Ishikawa (cell line): Measurements from ENCODE around the gene CEP112.
A peak's percentile ranks its signal among the peaks of the same experiment; 100 is the strongest.

Source experiments
- CEBPB ChIP-seq: IDR thresholded peaks from 2 replicates; pipeline ENCODE4 v1.6.1; 2012
- CREB1 ChIP-seq: IDR thresholded peaks from 2 replicates; pipeline ENCODE4 v1.6.1; 2012; ENCODE audit warnings: low read depth
- EGR1 ChIP-seq: IDR thresholded peaks from 2 replicates; pipeline ENCODE4 v1.6.1; 2012
- EP300 ChIP-seq: IDR thresholded peaks from 2 replicates; pipeline ENCODE4 v1.6.1; 2012; ENCODE audit warnings: borderline replicate concordance
- FOXM1 ChIP-seq: IDR thresholded peaks from 2 replicates; pipeline ENCODE4 v1.6.1; 2012; ENCODE audit warnings: low read depth, borderline replicate concordance
- NFIC ChIP-seq: IDR thresholded peaks from 2 replicates; pipeline ENCODE4 v1.6.1; 2012
- RAD21 ChIP-seq: IDR thresholded peaks from 2 replicates; pipeline ENCODE4 v1.6.1; 2012; ENCODE audit warnings: low read depth
- REST ChIP-seq: IDR thresholded peaks from 2 replicates; pipeline ENCODE4 v1.6.1; 2012; ENCODE audit warnings: low read depth, mild to moderate bottlenecking
- TAF1 ChIP-seq: IDR thresholded peaks from 2 replicates; pipeline ENCODE4 v1.6.1; 2012; ENCODE audit warnings: low read depth, mild to moderate bottlenecking
- TCF12 ChIP-seq: IDR thresholded peaks from 2 replicates; pipeline ENCODE4 v1.6.1; 2012; ENCODE audit warnings: low read depth
- TEAD4 ChIP-seq: IDR thresholded peaks from 2 replicates; pipeline ENCODE4 v1.6.1; 2012
- USF1 ChIP-seq: IDR thresholded peaks from 2 replicates; pipeline ENCODE4 v1.6.1; 2012
- YY1 ChIP-seq: IDR thresholded peaks from 2 replicates; pipeline ENCODE4 v1.6.1; 2012; ENCODE audit warnings: low read depth
- ZBTB7A ChIP-seq: IDR thresholded peaks from 2 replicates; pipeline ENCODE4 v1.6.1; 2012; ENCODE audit warnings: low read depth
- TF ChIP-seq, protein P1 (sequence below): IDR thresholded peaks from 2 replicates; pipeline ENCODE4 v1.6.1; 2012

Gene CEP112

GRCh38 chr17:65984299-65984698, 207.6 kb downstream of the CEP112 start:
- TF ChIP-seq NFIC (no peak), YY1 (no peak), REST (no peak), TCF12 (no peak), RAD21 (no peak), EGR1 (no peak), TAF1 (no peak), CEBPB (no peak), ZBTB7A (no peak), USF1 (no peak), TEAD4 (no peak), CREB1 (no peak), EP300 (no peak), FOXM1 (no peak)
- TF ChIP-seq, protein P1, sequence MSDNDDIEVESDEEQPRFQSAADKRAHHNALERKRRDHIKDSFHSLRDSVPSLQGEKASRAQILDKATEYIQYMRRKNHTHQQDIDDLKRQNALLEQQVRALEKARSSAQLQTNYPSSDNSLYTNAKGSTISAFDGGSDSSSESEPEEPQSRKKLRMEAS: no peak

- TF ChIP-seq EGR1 (no peak), NFIC (no peak), USF1 (no peak), FOXM1 (no peak), YY1 (no peak), ZBTB7A (no peak), TEAD4 (no peak), CREB1 (no peak), EP300 (no peak), TAF1 (no peak)
- TF ChIP-seq, protein P1: no peak
These were observed 213.1 kb downstream of the CEP112 start for GRCh38 chr17:65978871-65979270.

- TF ChIP-seq TEAD4: no peak
- TF ChIP-seq CEBPB: no peak
- TF ChIP-seq YY1: no peak
- TF ChIP-seq CREB1: no peak
- TF ChIP-seq EGR1: no peak
- no peak for TF ChIP-seq FOXM1
- TF ChIP-seq USF1: no peak
- no peak for TF ChIP-seq TAF1
- no peak for TF ChIP-seq EP300
- TF ChIP-seq RAD21: no peak
- TF ChIP-seq TCF12: no peak
- TF ChIP-seq, protein P1: no peak
- TF ChIP-seq NFIC: no peak
- TF ChIP-seq REST: no peak
- no peak for TF ChIP-seq ZBTB7A
These were observed 214.9 kb downstream of the CEP112 start for GRCh38 chr17:65977041-65977440.

- TF ChIP-seq YY1 (no peak), CEBPB (peak; percentile 91)
These were observed 216.1 kb downstream of the CEP112 start for GRCh38 chr17:65975878-65976277.

DNA sequence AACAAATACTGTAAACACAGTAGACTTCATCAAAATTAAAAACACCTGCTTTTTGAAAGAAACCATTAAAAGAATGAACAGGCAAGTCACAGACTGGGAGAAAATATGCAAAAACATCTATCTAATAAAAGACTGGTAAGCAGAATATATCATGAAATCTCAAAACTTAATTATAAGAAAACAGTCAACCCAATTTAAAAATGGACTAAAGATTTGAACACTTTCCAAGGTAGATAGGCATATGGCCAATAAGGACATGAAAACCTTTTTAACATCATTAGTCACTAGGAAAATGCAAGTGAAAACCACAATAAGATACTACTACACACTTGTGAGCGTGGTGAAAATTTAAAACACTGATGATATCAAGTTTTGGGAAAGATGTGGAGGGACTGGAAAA, 218.7 kb downstream of the CEP112 start:
- TF ChIP-seq CEBPB (no peak), TEAD4 (no peak), EP300 (no peak), YY1 (no peak), RAD21 (no peak), FOXM1 (no peak), REST (no peak), EGR1 (no peak), USF1 (no peak), CREB1 (no peak), TCF12 (no peak), NFIC (no peak), TAF1 (no peak), ZBTB7A (no peak)
- TF ChIP-seq, protein P1: no peak
